Upper lobe of right lung (tissue), 1 donor: ENCODE results near the gene SOS1. TPM values are rescaled to one million over a fixed set of nuclear protein-coding genes. Genes with fewer than 3 reads are reported as not detected.

ENCODE experiments used
- ATAC-seq: fragments of 200-7000 bp; cut with Tn5 transposase; one replicate; pipeline ENCODE4 v1.9.1; 2020; ENCODE audit warnings: mild to moderate bottlenecking, moderate library complexity
- DNase-seq: peaks from one replicate; pipeline ENCODE4 v3.0.0-alpha.2; 2020
- H3K27ac ChIP-seq: fragments of 200-600 bp; one replicate; pipeline ENCODE4 v1.8.0; 2022
- H3K27me3 ChIP-seq: fragments of 200-600 bp; one replicate; pipeline ENCODE4 v1.8.0; 2022; ENCODE audit warnings: mild to moderate bottlenecking
- H3K36me3 ChIP-seq: fragments of 200-600 bp; one replicate; pipeline ENCODE4 v1.8.0; 2022
- H3K4me1 ChIP-seq: fragments of 200-600 bp; one replicate; pipeline ENCODE4 v1.8.0; 2022
- H3K4me3 ChIP-seq: fragments of 200-600 bp; one replicate; pipeline ENCODE4 v1.8.0; 2022; ENCODE audit warnings: mild to moderate bottlenecking
- H3K9me3 ChIP-seq: fragments of 200-600 bp; one replicate; pipeline ENCODE4 v1.8.0; 2022
- intact Hi-C: fragments of 100-400 bp; cut with DNase I; formaldehyde crosslinking; loops from one replicate; pipeline ENCODE4 v1.11.0; 2022
- total RNA-seq: library from RNA; stranded (reverse); fragmentation: NEBNext Ultra II Directional; extraction: Animal tissue kit (Norgen Biotek cat#: 25700); gene quantifications from one replicate; pipeline ENCODE4 v1.2.1, GENCODE V29; 2021
- TF ChIP-seq, protein P1 (sequence below): fragments of 200-600 bp; IDR thresholded peaks from one replicate; pipeline ENCODE4 v1.8.0; 2022; ENCODE audit warnings: antibody characterized with exemption
- donor health status: DM: no; HTN: yes; CAD: no; lungs with severe emphysema.

SOS1 gene
- total RNA-seq, 1 donor from 2014 or later = 37.0 TPM

DNA sequence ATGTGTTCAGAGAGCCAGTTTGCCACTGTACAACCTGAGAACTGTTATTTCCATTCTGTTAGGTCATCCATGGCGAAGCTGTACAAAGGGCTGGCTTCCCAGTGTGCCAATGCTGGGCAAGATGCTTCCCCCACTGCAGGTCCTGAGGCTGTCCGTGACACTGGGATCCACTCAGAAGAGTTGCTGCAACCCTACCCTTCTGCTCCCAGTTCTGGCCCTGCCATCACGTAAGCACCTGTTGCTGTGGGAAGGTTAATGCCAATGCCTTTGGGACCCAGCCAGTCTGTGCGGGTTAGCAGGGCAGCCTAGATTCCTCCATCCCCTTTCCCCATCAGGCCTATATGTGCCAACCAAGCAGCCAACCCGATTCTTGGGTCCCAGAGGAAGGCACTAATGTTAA is 162.9 kb downstream of the SOS1 start:
- H3K4me3 ChIP-seq = no peak overlapping the region
- no peaks in the 10 kb centered on the region for H3K9me3 ChIP-seq
- TF ChIP-seq, protein P1, sequence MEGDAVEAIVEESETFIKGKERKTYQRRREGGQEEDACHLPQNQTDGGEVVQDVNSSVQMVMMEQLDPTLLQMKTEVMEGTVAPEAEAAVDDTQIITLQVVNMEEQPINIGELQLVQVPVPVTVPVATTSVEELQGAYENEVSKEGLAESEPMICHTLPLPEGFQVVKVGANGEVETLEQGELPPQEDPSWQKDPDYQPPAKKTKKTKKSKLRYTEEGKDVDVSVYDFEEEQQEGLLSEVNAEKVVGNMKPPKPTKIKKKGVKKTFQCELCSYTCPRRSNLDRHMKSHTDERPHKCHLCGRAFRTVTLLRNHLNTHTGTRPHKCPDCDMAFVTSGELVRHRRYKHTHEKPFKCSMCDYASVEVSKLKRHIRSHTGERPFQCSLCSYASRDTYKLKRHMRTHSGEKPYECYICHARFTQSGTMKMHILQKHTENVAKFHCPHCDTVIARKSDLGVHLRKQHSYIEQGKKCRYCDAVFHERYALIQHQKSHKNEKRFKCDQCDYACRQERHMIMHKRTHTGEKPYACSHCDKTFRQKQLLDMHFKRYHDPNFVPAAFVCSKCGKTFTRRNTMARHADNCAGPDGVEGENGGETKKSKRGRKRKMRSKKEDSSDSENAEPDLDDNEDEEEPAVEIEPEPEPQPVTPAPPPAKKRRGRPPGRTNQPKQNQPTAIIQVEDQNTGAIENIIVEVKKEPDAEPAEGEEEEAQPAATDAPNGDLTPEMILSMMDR = no peak
- H3K27ac ChIP-seq = no peak overlapping the region
- no peaks in the 10 kb centered on the region for H3K36me3 ChIP-seq
- no peaks in the 10 kb centered on the region for H3K27me3 ChIP-seq
- H3K4me1 ChIP-seq = no peaks in the 10 kb centered on the region
- DNase-seq (no peak), ATAC-seq (no peak)
- intact Hi-C loops = no loop called here

DNA sequence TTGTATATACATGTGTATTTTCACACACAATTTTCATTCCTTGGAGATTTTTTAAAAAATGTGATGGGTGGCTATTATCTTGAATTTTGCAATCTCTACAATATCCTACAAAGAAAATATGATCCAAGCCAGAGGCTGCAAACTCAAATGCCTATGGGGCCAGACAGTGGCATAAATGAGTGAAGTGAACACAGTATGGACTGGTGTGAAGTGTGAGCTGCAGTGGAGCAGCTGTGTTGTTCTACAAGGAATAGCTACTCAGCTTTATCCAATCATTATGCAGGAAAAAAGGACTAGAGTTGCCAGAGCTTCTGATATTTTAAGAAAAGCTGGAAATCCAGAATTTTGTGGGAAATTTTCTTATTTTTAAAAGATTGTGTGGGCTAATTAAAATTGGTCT is 169.1 kb downstream of the SOS1 start:
- H3K27me3 ChIP-seq = no peaks in the 10 kb centered on the region
- no peak overlapping the region for H3K4me3 ChIP-seq
- no peaks in the 10 kb centered on the region for H3K36me3 ChIP-seq
- H3K4me1 ChIP-seq = no peaks in the 10 kb centered on the region
- TF ChIP-seq, protein P1 = no peak
- no peak overlapping the region for H3K27ac ChIP-seq
- DNase-seq (no peak), ATAC-seq (no peak)
- intact Hi-C loops = no loop called here
- H3K9me3 ChIP-seq = no peaks in the 10 kb centered on the region

DNA sequence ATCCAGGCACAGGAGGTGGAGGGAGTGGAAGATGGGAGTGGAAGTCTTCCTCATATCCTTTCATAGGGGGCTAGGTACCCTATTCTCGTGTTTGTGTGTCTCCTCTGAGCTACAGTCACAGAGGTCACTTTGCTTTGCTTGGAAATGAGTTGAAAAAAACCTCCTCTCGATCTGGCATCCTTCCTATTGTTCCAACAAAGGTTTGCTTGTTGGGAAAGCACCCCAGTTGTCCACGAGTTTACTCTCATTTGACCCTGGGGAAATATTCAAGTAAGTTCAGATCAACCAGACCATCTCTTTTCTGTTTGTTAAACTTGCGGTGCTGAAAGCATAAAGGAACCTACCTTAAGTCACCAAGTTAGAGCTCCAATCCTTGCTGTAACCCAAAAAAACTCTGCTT is 171.9 kb downstream of the SOS1 start:
- TF ChIP-seq, protein P1 = no peak
- Histone ChIP-seq H3K27ac (no peak overlapping the region), H3K9me3 (no peaks in the 10 kb centered on the region), H3K27me3 (no peaks in the 10 kb centered on the region), H3K4me3 (no peak overlapping the region), H3K4me1 (no peaks in the 10 kb centered on the region), H3K36me3 (no peaks in the 10 kb centered on the region)
- DNase-seq (no peak), ATAC-seq (no peak)
- intact Hi-C loops = no loop called here

DNA sequence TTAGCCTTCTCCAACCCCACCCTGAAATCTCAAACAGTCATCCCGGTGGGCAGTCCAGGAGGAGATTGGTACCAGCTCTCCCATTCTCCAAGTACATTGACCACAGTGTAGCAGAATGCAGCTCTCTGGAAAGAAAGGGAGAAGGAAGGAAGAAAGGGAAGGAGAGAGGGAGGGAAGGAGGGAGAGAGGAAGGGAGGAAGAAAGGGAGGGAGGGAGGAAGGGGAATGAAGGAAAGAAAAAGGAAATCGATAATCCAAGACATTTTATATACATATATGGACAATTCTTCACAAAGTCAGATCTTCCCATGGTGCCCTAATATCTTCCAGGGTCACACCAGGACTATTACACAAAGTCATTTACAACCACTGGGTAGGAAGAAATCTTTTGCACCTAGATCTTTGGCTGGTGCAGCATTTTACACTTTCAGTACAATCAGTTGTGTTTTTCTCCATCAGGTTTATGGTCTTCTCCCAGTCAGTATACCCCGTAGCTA is 172.4 kb downstream of the SOS1 start:
- Histone ChIP-seq H3K27ac (no peak overlapping the region), H3K27me3 (no peaks in the 10 kb centered on the region), H3K36me3 (no peaks in the 10 kb centered on the region), H3K4me1 (no peaks in the 10 kb centered on the region), H3K9me3 (no peaks in the 10 kb centered on the region), H3K4me3 (no peak overlapping the region)
- ATAC-seq = no peak
- TF ChIP-seq, protein P1 = no peak
- intact Hi-C loops = no loop called here
- DNase-seq = no peak

DNA sequence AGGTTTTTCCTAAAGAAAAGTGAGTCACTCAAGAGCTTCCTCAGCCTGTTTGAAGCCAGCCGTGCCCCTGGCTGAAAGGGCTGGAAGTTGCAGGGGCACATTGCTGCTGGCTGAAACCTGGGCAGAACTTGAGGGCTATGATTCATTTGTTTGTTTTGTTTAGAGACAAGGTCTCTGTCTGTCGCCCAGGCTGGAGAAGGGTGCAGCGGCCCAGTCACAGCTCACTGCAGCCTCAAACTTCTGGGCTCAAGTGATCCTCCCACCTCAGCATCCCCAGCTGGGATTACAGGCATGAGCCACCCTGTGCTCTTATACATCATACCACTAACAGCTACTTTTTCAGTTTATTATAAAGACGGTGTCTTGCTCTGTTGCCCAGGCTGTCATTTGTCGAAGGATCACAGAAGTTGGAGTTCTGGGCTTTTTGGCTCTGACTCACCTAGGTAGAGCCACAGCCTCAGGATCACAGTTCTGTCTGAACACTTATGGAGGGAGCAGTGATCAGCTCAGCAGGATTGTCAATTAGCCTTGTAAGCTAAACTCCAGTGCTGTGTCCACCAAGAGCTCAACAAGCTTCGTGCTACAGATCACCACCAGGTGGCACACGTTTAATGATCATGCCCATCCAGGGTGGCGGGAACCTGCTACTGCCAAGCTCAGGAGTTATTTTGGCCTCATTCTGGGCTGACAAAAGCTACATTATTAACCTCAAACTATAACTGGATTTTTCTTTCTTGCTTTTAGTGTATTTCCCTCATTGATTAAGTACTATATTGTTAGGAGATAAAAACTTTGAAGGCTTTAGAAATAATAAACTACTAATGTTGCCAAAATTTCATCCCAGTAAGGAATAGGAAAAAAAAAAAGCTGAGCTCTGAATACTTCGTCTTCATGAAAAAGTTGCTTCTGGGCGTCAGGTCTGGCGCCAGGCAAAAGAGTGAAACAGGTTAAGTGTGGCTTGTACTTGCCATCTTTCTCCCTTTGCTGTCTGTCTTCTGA is 173.3 kb downstream of the SOS1 start:
- no peaks in the 10 kb centered on the region for H3K9me3 ChIP-seq
- no peak overlapping the region for H3K4me3 ChIP-seq
- no peaks in the 10 kb centered on the region for H3K4me1 ChIP-seq
- DNase-seq = peak; percentile 72
- no peak overlapping the region for H3K27ac ChIP-seq
- intact Hi-C loops = no loop called here
- no peaks in the 10 kb centered on the region for H3K27me3 ChIP-seq
- TF ChIP-seq, protein P1 = peak; percentile 69
- peak; percentile 93 for ATAC-seq
- no peaks in the 10 kb centered on the region for H3K36me3 ChIP-seq
